GM12875 (cell line): ENCODE data around the gene PLCB1.
A peak's percentile ranks its signal among the peaks of the same experiment; 100 is the strongest.
"Not testable (repeated sequence)": the region's sequence is repeated elsewhere in the genome, so short reads cannot be mapped to it uniquely, and the experiment has no call there.

Source experiments
- H3K4me3 ChIP-seq: one replicate; pipeline ENCODE4 v1.5.1; 2011; ENCODE audit warnings: low read depth, low read length, control low read depth
- TF ChIP-seq, protein P1 (sequence below): IDR thresholded peaks from 2 replicates; pipeline ENCODE4 v1.5.1; 2011; ENCODE audit warnings: low read depth, mild to moderate bottlenecking, control low read depth, inconsistent platforms, low read length, moderate library complexity, borderline replicate concordance; ENCODE audit not compliant: insufficient read depth

PLCB1 gene

DNA sequence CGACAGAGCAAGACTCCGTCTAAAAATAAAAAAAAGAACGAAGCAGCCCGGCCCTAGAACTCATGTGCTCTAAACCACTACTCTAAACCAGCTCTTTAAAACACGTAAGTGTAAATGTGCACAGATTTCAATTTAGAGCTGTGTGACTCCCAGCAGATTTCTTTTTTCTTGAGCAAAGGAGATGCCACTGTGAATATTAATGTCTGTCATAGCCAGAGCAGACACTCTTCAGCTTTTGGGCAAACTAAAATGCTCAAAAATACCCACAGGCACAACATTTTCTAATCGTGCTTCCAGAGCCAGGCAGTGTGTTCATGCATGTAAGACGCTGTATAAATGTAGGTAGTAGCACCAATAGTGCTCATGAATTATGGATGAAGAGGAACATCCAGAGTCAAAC is 717.9 kb downstream of the PLCB1 start:
- H3K4me3 ChIP-seq = no peak overlapping the region
- TF ChIP-seq, protein P1, sequence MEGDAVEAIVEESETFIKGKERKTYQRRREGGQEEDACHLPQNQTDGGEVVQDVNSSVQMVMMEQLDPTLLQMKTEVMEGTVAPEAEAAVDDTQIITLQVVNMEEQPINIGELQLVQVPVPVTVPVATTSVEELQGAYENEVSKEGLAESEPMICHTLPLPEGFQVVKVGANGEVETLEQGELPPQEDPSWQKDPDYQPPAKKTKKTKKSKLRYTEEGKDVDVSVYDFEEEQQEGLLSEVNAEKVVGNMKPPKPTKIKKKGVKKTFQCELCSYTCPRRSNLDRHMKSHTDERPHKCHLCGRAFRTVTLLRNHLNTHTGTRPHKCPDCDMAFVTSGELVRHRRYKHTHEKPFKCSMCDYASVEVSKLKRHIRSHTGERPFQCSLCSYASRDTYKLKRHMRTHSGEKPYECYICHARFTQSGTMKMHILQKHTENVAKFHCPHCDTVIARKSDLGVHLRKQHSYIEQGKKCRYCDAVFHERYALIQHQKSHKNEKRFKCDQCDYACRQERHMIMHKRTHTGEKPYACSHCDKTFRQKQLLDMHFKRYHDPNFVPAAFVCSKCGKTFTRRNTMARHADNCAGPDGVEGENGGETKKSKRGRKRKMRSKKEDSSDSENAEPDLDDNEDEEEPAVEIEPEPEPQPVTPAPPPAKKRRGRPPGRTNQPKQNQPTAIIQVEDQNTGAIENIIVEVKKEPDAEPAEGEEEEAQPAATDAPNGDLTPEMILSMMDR = no peak

DNA sequence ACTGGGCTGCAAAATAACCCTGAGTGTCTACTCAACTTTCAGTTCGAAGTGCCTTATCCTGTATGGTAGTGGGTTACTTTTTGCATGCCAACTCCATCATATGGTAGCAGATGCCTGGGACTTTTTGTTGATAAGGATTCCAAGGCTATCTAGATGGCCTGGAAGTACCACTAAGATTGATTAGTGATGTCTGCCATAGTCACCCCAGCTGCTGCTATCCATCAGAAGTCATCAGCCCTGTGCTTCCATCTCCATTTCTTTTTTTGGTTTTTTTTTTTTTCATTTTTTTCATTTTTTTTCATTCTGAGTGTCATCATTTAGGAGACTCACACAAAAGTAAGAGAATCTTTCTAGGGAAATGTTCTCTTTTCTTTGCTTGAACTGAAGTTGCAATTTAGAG is 719.4 kb downstream of the PLCB1 start:
- no peak overlapping the region for H3K4me3 ChIP-seq
- TF ChIP-seq, protein P1 = no peak

DNA sequence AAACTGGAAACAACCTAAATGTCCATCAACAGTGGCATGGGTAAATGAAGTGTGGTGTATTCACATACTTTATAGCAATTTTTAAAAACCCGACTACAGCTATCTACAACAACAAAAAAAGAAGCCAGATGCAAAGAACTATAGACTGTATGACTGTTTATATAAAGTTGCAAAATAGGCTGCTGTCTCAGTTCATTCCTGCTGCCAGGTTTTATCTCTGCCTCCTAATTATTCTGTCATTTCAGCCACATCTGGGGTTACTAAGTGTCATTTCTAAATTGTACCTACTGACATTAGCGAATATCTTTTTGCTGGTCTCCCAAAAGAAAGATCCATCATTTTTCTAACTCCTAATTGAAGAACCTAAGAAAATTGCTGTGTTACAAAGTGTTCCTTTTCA is 719.9 kb downstream of the PLCB1 start:
- H3K4me3 ChIP-seq = not testable (repeated sequence)

DNA sequence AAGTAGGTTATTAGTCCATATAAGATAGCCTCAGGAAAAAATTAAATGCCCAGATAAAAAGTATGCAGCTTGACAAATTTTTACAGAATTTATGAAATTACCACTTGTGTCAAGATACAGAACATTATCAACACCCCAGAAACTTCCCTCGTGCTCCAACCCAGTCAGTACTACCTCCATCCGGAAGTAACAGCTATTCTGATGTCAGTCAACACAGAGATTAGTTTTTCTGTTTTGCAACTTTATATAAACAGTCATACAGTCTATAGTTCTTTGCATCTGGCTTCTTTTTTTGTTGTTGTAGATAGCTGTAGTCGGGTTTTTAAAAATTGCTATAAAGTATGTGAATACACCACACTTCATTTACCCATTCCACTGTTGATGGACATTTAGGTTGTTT is 721.1 kb downstream of the PLCB1 start:
- not testable (repeated sequence) for H3K4me3 ChIP-seq

DNA sequence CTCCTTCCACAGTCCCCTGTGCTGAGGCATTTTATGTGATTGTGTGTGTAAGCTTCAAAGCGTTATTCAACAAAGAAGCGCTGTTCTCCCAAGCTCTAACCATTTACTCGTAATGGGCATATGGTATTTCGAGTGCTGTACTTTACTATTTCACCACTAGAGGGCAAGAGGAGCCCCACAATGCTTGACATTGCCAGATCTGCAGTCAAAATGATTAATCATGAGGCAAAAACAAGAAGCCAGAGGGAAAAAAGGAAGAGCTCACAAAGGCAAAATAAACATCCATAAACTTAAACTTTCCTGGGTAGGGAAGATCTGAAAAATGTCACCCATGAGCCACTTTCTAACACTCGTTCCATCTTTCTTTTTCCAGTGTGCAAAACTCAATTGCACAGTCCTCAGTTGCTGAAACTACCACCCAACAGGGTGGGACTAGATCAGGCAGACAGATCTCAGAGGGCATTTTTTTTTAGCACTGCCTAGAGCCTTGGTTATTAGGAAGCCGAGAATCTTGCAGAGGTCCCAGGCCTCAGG is 721.8 kb downstream of the PLCB1 start:
- TF ChIP-seq, protein P1 = peak; percentile 69
- H3K4me3 ChIP-seq = no peak overlapping the region

DNA sequence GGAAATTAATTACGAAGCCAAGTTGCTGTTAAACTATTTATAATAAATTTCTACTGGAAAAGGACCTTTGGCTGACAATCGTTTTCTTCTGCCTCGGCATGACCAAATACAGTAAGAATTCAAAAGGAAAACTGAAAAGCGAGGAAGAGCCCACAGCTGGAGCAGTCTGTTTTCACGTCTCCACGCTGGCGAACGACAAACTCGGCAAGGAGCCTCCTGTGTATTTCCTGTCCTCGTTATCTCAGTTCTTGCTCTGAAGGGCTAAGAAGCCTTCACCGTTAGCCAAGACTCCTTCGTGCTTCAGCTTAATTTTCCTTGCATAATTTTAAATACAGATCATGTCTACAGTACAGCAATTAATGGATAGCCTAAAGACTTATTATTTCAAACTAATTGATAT is 722.5 kb downstream of the PLCB1 start:
- no peak overlapping the region for H3K4me3 ChIP-seq
- TF ChIP-seq, protein P1 = no peak

DNA sequence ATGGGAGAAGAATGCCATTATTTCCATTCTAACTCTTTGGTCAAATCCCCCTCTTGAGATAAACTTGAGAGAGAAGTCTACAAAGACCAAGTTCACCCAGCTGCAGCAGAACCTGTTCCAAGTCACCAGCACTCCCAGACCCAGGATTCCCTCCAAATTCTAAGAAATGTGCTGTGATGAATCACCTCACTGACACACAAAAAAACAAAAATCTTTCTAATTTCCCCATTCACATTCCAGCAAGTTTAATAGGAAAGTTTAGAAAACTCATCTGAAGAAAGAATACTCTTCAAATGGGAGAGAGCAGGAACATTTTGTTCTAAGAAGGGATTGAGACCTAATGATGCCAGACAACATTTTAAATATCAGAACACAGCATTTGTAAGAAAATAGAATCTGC is 723.2 kb downstream of the PLCB1 start:
- H3K4me3 ChIP-seq = no peak overlapping the region
- TF ChIP-seq, protein P1 = no peak

DNA sequence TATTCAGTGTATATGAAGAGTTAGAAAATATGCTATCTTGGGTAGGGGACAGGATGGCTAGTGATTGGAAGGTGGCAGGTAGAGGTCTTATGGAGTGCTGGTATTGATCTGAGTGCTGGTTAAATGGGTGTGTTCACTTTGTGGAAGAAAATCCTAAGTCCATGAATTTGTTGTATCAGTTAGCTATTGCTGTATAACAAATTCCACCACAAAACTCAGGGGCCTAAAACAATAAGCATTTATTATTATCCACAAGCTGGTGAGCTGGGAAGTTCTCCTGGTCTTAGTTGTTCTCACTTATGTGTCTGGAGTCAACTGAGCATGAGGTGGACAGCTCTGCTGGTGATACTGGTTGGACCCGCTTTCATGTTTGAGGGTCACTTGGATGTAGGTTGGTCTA is 724.6 kb downstream of the PLCB1 start:
- TF ChIP-seq, protein P1 = no peak
- H3K4me3 ChIP-seq = no peak overlapping the region
